T47D (cell line): ENCODE results near the gene GTPBP8.

Source experiments
- DNase-seq, 2 experiments: peaks; one replicate each; pipeline versions ENCODE4 v3.0.0 to v3.0.0-alpha.2; 2011 to 2012; ENCODE audit warnings: low read depth in 1 of 2, low spot score in 1 of 2
- JUND ChIP-seq: IDR thresholded peaks from 2 replicates; pipeline ENCODE4 v1.6.1; 2012; ENCODE audit warnings: low read depth
- in situ Hi-C: cut with HindIII; loops from 2 replicates; pipeline ENCODE4 v1.10.0; 2016; ENCODE audit warnings: low sequenced_read_pairs, low pct_unique_long_range_greater_than_20kb

Gene GTPBP8

GRCh38 chr3:112974894-112975293 is 15.9 kb upstream of the GTPBP8 start, which contains the start of gene CD200R1:
Gene CD200R1, minus strand, starts transcription at chr3:112975103. Its CDS starts 246 bp downstream, at chr3:112974857.
- no peak for DNase-seq
- no peak for TF ChIP-seq JUND
- in situ Hi-C loops: loop anchor here (25.0 kb wide), 1 partner anchor 338 kb away; the partner anchor contains the start of gene CCDC80

- in situ Hi-C loops: loop anchor here (25.0 kb wide), 1 partner anchor 339 kb away; the partner anchor contains the start of gene CCDC80
- DNase-seq: no peak
- no peak for TF ChIP-seq JUND
These were observed 14.8 kb upstream of the GTPBP8 start for GRCh38 chr3:112976001-112976400.

GRCh38 chr3:112976953-112977352 is 13.8 kb upstream of the GTPBP8 start:
- in situ Hi-C loops: loop anchor here (25.0 kb wide), 1 partner anchor 340 kb away; the partner anchor contains the start of gene CCDC80
- DNase-seq: no peak
- no peak for TF ChIP-seq JUND

GRCh38 chr3:112979244-112979832 is 11.4 kb upstream of the GTPBP8 start:
- DNase-seq: peak in 1 of 2 experiments; percentile 49
- no peak for TF ChIP-seq JUND
- in situ Hi-C loops: loop anchor here (25.0 kb wide), 1 partner anchor 342 kb away; the partner anchor contains the start of gene CCDC80

GRCh38 chr3:112980080-112980479 is 10.7 kb upstream of the GTPBP8 start:
- DNase-seq: no peak
- in situ Hi-C loops: loop anchor here (25.0 kb wide), 1 partner anchor 343 kb away; the partner anchor contains the start of gene CCDC80
- TF ChIP-seq JUND: no peak

- in situ Hi-C loops: loop anchor here (25.0 kb wide), 1 partner anchor 345 kb away; the partner anchor contains the start of gene CCDC80
These were observed 8.1 kb upstream of the GTPBP8 start for GRCh38 chr3:112982710-112983109.

GRCh38 chr3:112984485-112984884 is 6.3 kb upstream of the GTPBP8 start:
- DNase-seq: peak in 1 of 2 experiments; percentile 46
- TF ChIP-seq JUND: no peak
- in situ Hi-C loops: loop anchor here (25.0 kb wide), 1 partner anchor 347 kb away; the partner anchor contains the start of gene CCDC80

More at GRCh38 chr3:112982710-112983109, 8.1 kb upstream of the GTPBP8 start:
- TF ChIP-seq JUND: no peak
- no peak for DNase-seq

GRCh38 chr3:112987710-112988334 is 3.0 kb upstream of the GTPBP8 start:
- in situ Hi-C loops: loop anchor here (25.0 kb wide), 1 partner anchor 351 kb away; the partner anchor contains the start of gene CCDC80
- no peak for TF ChIP-seq JUND
- no peak for DNase-seq

- DNase-seq: no peak
- in situ Hi-C loops: loop anchor here (25.0 kb wide), 1 partner anchor 358 kb away; the partner anchor contains the start of gene CCDC80
- no peak for TF ChIP-seq JUND
These were observed 5.0 kb downstream of the GTPBP8 start for GRCh38 chr3:112995800-112996199.

- in situ Hi-C loops: no loop called here
- TF ChIP-seq JUND: no peak
- no peak for DNase-seq
These were observed 9.9 kb downstream of the GTPBP8 start for GRCh38 chr3:113000691-113001090.

- no peak for TF ChIP-seq JUND
- DNase-seq: no peak
- in situ Hi-C loops: no loop called here
These were observed 11.3 kb downstream of the GTPBP8 start for GRCh38 chr3:113002037-113002436.

GRCh38 chr3:113002679-113003078 is 11.9 kb downstream of the GTPBP8 start:
- in situ Hi-C loops: no loop called here
- TF ChIP-seq JUND: no peak
- no peak for DNase-seq

- DNase-seq: no peak
- no peak for TF ChIP-seq JUND
- in situ Hi-C loops: no loop called here
These were observed 14.8 kb downstream of the GTPBP8 start for GRCh38 chr3:113005611-113006010.
